ENCODE data around the gene FOXN3. TPM values are rescaled to one million over a fixed set of nuclear protein-coding genes. Genes with fewer than 3 reads are reported as not detected.

Gene FOXN3
- total RNA-seq, 2 experiments from 2014 or later: 70.3 to 72.7 TPM

DNA sequence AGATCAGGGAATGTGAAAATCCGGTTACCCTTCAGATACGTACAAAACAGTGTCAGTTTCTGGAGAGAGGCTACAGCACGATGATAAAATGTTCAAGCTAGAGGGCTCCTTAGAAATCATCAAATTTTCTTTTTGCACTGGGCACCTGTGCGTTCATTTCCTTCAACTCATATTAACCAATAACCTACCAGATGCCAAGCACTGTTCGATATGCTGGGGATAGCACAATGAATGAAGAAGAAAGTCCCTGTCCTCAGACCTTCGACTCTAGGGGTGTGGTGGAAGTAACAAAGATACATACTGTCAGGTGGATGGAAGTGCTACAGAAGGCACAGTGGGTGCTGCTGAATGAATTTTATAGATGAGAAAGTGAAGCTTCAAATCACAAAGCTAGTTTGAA is 172.3 kb downstream of the FOXN3 start:
- no peak overlapping the region for H3K4me3 Mint-ChIP-seq
- H3K27ac Mint-ChIP-seq: no peak overlapping the region
- H3K9me3 Mint-ChIP-seq (ENCODE audit: insufficient read depth): no peaks in the 10 kb centered on the region
- H3K36me3 Mint-ChIP-seq (ENCODE audit: low read depth): peaks cover 6% of the 10 kb centered on the region
- POLR2A ChIA-PET: no interaction called here
- DNase-seq (no peak), ATAC-seq (no peak)
- CTCF ChIA-PET: interaction anchor here (0.8 to 1.2 kb wide), 2 partner anchors 9 to 148 kb away, joined by 3 read pairs; no protein-coding TSS in a partner anchor
- H3K27me3 Mint-ChIP-seq (ENCODE audit: low read depth): no peaks in the 10 kb centered on the region
- H3K4me1 Mint-ChIP-seq (ENCODE audit: low read depth): peaks cover 22% of the 10 kb centered on the region

DNA sequence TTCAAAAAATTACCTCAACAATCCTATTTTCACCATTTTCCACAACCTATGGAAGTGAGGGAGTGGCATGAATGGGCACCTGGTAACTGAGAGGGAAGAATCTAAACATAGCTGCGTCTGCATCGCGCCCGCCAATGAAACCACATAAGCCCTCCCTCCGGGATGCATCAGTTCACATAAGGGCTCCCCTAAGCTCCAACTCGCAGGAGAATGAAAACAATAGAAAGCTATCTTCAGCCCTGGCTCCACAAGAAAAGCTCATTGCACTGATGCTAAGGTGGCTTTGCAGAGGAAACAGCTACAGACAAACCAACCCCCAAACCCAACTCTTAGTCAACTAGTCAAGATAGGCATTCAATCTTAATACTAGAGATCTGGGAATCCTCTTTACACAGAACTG is 173.3 kb downstream of the FOXN3 start:
- Mint-ChIP-seq H3K27me3 (ENCODE audit: low read depth) (no peaks in the 10 kb centered on the region), H3K36me3 (ENCODE audit: low read depth) (peaks cover 5% of the 10 kb centered on the region), H3K27ac (no peak overlapping the region), H3K4me3 (no peak overlapping the region), H3K9me3 (ENCODE audit: insufficient read depth) (no peaks in the 10 kb centered on the region), H3K4me1 (ENCODE audit: low read depth) (peaks cover 23% of the 10 kb centered on the region)
- ATAC-seq (no peak), DNase-seq (no peak)
- ChIA-PET CTCF (interaction anchor here (0.8 to 1.2 kb wide), 2 partner anchors 9 to 147 kb away, joined by 3 read pairs; no protein-coding TSS in a partner anchor), POLR2A (no interaction called here)

DNA sequence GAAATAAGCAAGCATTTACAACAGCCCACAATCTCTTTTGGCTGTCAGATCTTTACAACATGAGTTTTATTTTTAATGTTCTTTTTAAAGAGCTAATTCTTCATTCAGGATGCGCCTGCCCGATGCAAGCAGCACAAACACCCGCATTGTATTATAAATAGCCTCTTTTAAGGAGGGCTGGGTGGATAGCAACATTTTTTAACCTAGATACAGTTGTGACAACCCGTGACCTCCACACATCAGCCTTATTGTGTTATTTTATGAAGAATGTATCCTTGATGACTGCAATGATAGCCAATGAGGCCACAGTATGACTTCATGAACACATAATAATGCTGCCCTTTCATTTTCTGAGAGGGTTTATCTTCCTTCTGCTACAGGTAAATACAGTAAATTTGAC is 173.7 kb downstream of the FOXN3 start:
- peaks cover 23% of the 10 kb centered on the region for H3K4me1 Mint-ChIP-seq (ENCODE audit: low read depth)
- POLR2A ChIA-PET: no interaction called here
- no peak overlapping the region for H3K27ac Mint-ChIP-seq

DNA sequence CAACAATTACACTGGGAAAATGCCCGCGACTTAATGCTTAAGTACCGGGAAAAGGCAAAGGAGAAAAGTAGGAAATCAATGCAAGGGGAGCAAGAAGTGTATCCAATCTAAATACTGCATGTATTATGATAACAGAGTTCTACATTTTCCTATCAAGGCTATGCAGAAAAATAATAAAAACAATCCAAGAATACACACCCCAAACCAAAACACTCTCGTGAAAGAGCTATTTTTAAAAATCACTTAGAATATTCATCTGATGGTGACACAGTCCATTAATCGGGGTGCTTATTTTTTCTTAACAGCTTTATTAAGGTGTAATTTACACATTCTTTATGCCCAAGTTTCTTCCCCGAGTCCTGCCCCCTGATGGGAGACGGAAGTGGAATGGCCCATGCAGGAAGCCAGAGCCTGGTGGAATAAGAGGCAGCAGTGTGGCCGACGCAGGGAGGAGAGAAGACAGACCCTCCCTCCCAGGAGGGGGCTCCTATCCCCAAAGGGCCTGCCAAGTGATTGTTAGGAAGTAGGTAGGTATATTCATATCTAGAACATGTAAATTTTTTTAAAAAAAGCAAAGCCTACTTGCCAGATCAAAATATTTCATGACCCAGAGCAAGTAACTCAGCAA is 174.3 kb downstream of the FOXN3 start:
- no peaks in the 10 kb centered on the region for H3K27me3 Mint-ChIP-seq (ENCODE audit: low read depth)
- peaks cover 7% of the 10 kb centered on the region for H3K36me3 Mint-ChIP-seq (ENCODE audit: low read depth)
- H3K27ac Mint-ChIP-seq: no peak overlapping the region
- DNase-seq: no peak
- H3K9me3 Mint-ChIP-seq (ENCODE audit: insufficient read depth): no peaks in the 10 kb centered on the region
- no peak for ATAC-seq
- peaks cover 23% of the 10 kb centered on the region for H3K4me1 Mint-ChIP-seq (ENCODE audit: low read depth)
- ChIA-PET POLR2A (no interaction called here), CTCF (no interaction called here)
- H3K4me3 Mint-ChIP-seq: no peak overlapping the region

More for the DNA sequence above, 173.7 kb downstream of the FOXN3 start:
- Mint-ChIP-seq H3K9me3 (ENCODE audit: insufficient read depth) (no peaks in the 10 kb centered on the region), H3K27me3 (ENCODE audit: low read depth) (no peaks in the 10 kb centered on the region), H3K36me3 (ENCODE audit: low read depth) (peaks cover 5% of the 10 kb centered on the region), H3K4me3 (no peak overlapping the region)
- CTCF ChIA-PET: interaction anchor here (1.2 kb wide), 1 partner anchor 146 kb away, joined by 3 read pairs; no protein-coding TSS in a partner anchor
- ATAC-seq (no peak), DNase-seq (no peak)

DNA sequence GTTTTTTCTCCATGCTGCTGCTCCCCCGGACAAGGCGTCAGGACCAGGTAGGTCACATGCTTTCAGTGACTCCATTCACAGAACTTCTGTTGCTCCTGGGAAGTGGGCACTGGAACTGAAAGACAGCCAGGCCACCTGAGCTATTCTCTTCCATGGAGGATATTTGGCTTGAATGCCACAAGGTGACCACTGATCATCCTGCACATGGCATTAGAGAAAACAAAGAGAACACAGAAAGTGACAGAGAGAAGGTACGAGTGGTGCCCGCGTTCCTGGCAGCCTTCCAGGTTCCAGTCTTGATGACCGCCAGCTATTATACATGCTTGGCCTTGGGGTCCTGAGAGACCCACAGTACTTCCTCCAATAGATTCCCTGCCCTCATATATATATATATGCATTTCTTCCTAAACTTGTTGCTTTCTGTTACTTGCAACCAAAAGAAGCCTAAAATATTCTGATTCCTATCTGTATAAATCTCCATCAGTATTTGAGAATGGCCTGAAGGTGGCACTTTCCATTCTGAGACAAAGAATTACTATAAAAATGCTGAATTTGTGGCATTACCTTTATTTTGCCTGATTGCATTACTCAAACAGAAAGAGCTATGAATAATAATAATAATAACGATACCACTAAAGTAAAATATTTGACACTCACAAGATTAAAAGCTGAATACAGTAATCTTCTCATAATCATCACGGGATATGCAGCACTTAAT is 174.9 kb downstream of the FOXN3 start:
- H3K4me3 Mint-ChIP-seq: no peak overlapping the region
- no peak for DNase-seq
- no peaks in the 10 kb centered on the region for H3K27me3 Mint-ChIP-seq (ENCODE audit: low read depth)
- H3K36me3 Mint-ChIP-seq (ENCODE audit: low read depth): peaks cover 10% of the 10 kb centered on the region
- H3K4me1 Mint-ChIP-seq (ENCODE audit: low read depth): peaks cover 23% of the 10 kb centered on the region
- ATAC-seq: no peak
- ChIA-PET CTCF (no interaction called here), POLR2A (no interaction called here)
- no peaks in the 10 kb centered on the region for H3K9me3 Mint-ChIP-seq (ENCODE audit: insufficient read depth)
- H3K27ac Mint-ChIP-seq: no peak overlapping the region

DNA sequence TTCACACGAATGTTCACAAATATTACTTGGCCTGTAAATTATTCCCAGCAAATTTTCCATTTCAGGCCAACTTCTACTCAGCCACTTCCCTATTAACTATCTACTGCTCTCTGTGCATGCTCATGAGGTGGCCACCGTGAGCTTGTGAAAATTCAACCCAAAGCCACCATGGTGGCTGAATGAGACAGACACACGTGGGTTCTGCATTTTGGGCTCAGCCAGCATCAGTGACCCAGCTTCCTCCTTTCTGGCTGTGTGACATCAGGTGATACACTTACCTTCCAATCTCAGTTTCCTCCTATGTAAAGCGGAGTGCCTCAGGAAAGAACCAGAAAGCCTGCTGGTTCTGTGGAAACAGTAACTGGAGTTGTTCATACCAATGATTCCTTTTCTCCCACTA is 175.8 kb downstream of the FOXN3 start:
- Mint-ChIP-seq H3K36me3 (ENCODE audit: low read depth) (peaks cover 11% of the 10 kb centered on the region), H3K4me3 (no peak overlapping the region), H3K4me1 (ENCODE audit: low read depth) (peaks cover 23% of the 10 kb centered on the region), H3K27ac (no peak overlapping the region), H3K27me3 (ENCODE audit: low read depth) (no peaks in the 10 kb centered on the region), H3K9me3 (ENCODE audit: insufficient read depth) (no peaks in the 10 kb centered on the region)
- ChIA-PET CTCF (no interaction called here), POLR2A (interaction anchor here (1.0 kb wide), 1 partner anchor 11 kb away, joined by 3 read pairs; no protein-coding TSS in a partner anchor)
- ATAC-seq (no peak), DNase-seq (no peak)

DNA sequence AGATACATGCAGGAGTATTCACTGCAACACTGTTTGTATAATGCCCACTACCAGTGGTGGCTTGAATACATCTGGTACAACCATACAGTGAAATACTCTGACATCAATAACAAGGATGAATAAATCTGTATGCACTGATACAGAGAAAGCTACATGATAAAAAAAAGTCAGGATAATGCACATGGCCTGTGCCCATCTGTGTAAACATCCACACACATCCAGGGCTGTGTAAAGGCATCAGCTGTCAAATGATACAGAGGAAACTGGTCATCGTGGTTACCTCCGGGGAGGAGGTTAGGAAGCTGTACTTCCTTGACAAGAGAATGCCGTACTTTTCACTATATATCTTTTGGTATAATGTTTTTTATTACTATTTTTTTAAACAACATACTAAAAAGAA is 176.6 kb downstream of the FOXN3 start:
- H3K4me3 Mint-ChIP-seq: no peak overlapping the region
- DNase-seq (no peak), ATAC-seq (peak; percentile 42)
- ChIA-PET POLR2A (interaction anchor here (1.0 kb wide), 1 partner anchor 10 kb away, joined by 3 read pairs; no protein-coding TSS in a partner anchor), CTCF (no interaction called here)
- no peaks in the 10 kb centered on the region for H3K27me3 Mint-ChIP-seq (ENCODE audit: low read depth)
- peaks cover 23% of the 10 kb centered on the region for H3K4me1 Mint-ChIP-seq (ENCODE audit: low read depth)
- H3K9me3 Mint-ChIP-seq (ENCODE audit: insufficient read depth): no peaks in the 10 kb centered on the region
- peaks cover 16% of the 10 kb centered on the region for H3K36me3 Mint-ChIP-seq (ENCODE audit: low read depth)
- H3K27ac Mint-ChIP-seq: no peak overlapping the region

DNA sequence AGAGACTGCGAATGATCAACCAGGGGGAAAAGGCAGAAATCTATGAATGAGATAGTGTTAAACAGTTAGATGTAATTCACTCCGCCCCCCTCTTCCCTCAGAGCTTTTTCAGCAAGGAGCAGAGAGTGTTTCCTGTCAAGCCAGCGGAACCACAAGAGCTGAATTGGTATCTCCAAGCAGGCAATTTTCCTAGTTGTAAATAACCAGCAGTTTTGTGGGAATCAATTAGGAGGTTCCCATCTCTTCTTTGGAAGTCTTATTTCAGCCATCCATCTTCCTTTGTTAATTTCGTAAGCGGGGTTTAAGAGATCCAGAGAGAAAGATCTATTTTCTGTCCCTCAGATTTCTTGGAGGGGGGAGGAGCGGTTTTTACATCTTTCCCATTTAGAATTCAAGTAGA is 178.0 kb downstream of the FOXN3 start:
- ChIA-PET POLR2A (no interaction called here), CTCF (interaction anchor here (0.6 to 1.2 kb wide), 2 partner anchors 19 to 26 kb away, joined by 3 read pairs; no protein-coding TSS in a partner anchor)
- H3K36me3 Mint-ChIP-seq (ENCODE audit: low read depth): peaks cover 23% of the 10 kb centered on the region
- H3K4me1 Mint-ChIP-seq (ENCODE audit: low read depth): peaks cover 24% of the 10 kb centered on the region
- no peaks in the 10 kb centered on the region for H3K9me3 Mint-ChIP-seq (ENCODE audit: insufficient read depth)
- H3K27me3 Mint-ChIP-seq (ENCODE audit: low read depth): no peaks in the 10 kb centered on the region
- no peak overlapping the region for H3K4me3 Mint-ChIP-seq
- H3K27ac Mint-ChIP-seq: no peak overlapping the region
- ATAC-seq (no peak), DNase-seq (no peak)

DNA sequence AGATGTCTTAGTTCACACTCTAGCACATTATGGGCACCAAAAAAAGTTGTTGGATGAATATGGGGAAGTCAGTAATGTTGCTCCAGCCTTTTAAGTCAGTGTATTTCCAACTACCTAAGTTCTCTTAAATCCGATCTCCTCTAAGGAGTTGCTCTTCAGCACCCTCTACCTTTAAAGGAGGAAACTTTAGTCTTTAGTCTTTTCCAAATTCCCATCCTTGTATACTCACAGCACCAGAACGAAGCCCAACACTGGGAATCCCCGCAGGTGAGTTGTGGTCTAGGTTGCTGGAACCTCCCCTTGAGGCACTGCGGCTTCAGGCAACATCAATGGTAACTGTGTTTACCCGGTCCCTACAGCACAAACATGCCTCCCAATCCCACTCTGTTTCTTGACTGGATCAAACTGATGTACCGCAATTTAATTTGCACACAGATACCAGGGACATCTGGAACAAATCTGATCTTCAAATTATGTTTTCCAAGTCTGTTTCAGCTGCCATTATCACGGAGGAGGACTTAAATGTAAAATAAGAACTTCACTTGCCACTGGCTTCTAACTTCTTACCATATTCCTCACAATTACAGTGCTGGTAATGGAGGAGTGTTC is 179.0 kb downstream of the FOXN3 start:
- POLR2A ChIA-PET: no interaction called here
- no peak overlapping the region for H3K27ac Mint-ChIP-seq
- peaks cover 24% of the 10 kb centered on the region for H3K36me3 Mint-ChIP-seq (ENCODE audit: low read depth)
- H3K4me3 Mint-ChIP-seq: no peak overlapping the region
- H3K9me3 Mint-ChIP-seq (ENCODE audit: insufficient read depth): no peaks in the 10 kb centered on the region
- CTCF ChIA-PET: interaction anchor here (1.2 kb wide), 1 partner anchor 20 kb away, joined by 3 read pairs; no protein-coding TSS in a partner anchor
- peaks cover 23% of the 10 kb centered on the region for H3K4me1 Mint-ChIP-seq (ENCODE audit: low read depth)
- DNase-seq (no peak), ATAC-seq (no peak)
- H3K27me3 Mint-ChIP-seq (ENCODE audit: low read depth): no peaks in the 10 kb centered on the region

DNA sequence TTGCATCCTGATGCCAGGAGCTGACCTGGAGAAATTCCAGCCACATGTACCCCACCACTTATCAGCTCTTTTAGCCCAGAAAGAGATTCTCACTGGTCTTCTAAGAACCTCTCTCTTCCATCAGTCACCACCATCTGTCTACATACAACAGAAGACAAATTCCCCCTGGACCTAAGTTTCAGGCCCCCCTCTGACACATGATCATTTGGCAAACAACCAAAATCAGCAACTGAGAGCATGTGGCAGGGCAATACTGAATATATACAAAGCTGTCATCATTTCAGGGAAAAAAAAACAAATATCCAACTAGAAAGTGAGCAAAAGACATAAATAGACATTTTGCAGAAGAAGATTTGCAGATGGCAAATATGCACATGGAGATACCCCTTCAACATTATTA is 180.2 kb downstream of the FOXN3 start:
- ChIA-PET POLR2A (interaction anchor here (0.6 kb wide), 1 partner anchor 20 kb away, joined by 4 read pairs; no protein-coding TSS in a partner anchor), CTCF (no interaction called here)
- Mint-ChIP-seq H3K4me1 (ENCODE audit: low read depth) (peaks cover 23% of the 10 kb centered on the region), H3K36me3 (ENCODE audit: low read depth) (peaks cover 26% of the 10 kb centered on the region), H3K27me3 (ENCODE audit: low read depth) (no peaks in the 10 kb centered on the region), H3K27ac (no peak overlapping the region), H3K4me3 (no peak overlapping the region), H3K9me3 (ENCODE audit: insufficient read depth) (no peaks in the 10 kb centered on the region)
- DNase-seq (no peak), ATAC-seq (no peak)

DNA sequence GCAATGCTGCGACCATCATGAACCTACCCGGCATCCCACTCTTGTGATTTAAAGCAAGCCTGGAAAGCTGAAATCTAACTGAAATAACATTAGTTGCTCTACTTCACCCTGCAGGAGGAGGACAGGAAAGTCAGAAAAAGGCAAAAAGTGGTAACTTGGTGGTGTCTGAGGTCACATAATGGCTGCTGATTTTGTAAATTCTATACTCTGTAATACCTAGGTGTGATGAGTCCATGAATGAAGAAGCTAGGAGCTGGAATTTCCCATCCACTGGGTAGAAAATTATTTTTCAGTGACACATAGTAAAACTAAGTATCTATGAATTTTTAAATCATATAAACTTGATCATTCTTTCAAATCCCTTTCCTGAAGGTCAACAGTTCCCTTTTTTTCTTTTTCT is 183.8 kb downstream of the FOXN3 start:
- no peaks in the 10 kb centered on the region for H3K27me3 Mint-ChIP-seq (ENCODE audit: low read depth)
- DNase-seq (no peak), ATAC-seq (no peak)
- no peaks in the 10 kb centered on the region for H3K9me3 Mint-ChIP-seq (ENCODE audit: insufficient read depth)
- H3K4me1 Mint-ChIP-seq (ENCODE audit: low read depth): peaks cover 7% of the 10 kb centered on the region
- H3K4me3 Mint-ChIP-seq: no peak overlapping the region
- no peak overlapping the region for H3K27ac Mint-ChIP-seq
- peaks cover 24% of the 10 kb centered on the region for H3K36me3 Mint-ChIP-seq (ENCODE audit: low read depth)
- POLR2A ChIA-PET: no interaction called here
- CTCF ChIA-PET: interaction anchor here (0.6 kb wide), 1 partner anchor 40 kb away, joined by 3 read pairs; no protein-coding TSS in a partner anchor
